Peyer's patch (tissue), 4 donors: ENCODE results near the gene TBC1D22B.

Experiments used
- CTCF ChIP-seq, 6 experiments: fragments of 450-650 bp in 4 of 6; fragments of 200-600 bp in 2 of 6; sonication (generic) in 1 of 6; IDR thresholded peaks; one replicate each; pipeline ENCODE4 v1.5.1; 2017 to 2019; ENCODE audit warnings: antibody characterized with exemption in 6 of 6, mild to moderate bottlenecking in 3 of 6, moderate library complexity in 1 of 6
- POLR2A ChIP-seq, 2 donors: fragments of 450-650 bp; IDR thresholded peaks; one replicate each; pipeline ENCODE4 v1.5.1; 2017; ENCODE audit warnings: antibody characterized with exemption in 2 of 2, mild to moderate bottlenecking in 2 of 2, moderate library complexity in 2 of 2

DNA sequence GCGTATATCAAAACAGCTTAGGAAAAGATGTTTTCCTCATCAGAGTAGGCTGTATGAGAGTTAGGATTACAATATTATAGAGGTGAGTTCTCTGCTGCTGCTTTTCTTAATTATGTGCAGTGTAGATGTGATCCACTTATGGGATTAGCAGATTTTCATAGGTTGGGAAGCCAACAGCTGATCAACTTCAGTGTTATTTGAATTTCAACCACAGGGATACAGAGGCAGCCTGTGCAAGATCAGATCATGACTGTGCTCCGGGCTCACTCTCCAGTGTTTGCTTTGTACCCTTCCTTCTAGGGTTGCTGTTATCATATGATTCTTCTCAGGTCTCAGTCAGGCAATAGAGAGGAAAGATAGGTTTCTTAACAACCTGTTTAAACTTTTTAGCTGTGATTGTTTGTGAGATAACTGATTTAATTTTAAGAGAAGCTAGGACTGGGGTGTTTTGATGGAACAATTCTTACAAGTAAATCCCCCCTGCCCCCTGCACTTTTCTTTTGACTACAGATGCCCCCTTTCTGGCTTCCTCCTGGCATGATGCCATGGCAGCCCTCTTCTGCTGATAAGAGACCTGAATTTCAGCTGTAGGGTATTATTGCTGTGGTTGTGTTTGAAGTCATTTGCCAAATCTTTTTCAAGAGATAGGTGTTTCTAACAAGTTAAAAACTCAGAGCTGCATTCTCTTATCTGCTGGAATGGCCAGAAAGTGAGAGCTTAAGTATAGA, 104.7 kb downstream of the TBC1D22B start:
- no peak for TF ChIP-seq CTCF (IDR thresholded peaks at IDR 0.05)
- no peak for TF ChIP-seq POLR2A (IDR thresholded peaks at IDR 0.05)
